Measurements from ENCODE around the gene DCUN1D3. TPM values are rescaled to one million over a fixed set of nuclear protein-coding genes. Genes with fewer than 3 reads are reported as not detected.
"Not testable (repeated sequence)": the region's sequence is repeated elsewhere in the genome, so short reads cannot be mapped to it uniquely, and the experiment has no call there.

DCUN1D3 gene
- total RNA-seq, 2 experiments from 2014 or later, result 4.2 to 5.1 TPM

GRCh38 chr16:20938426-20938825 lies 38.3 kb upstream of the DCUN1D3 start:
- intact Hi-C loops (cut with DNase I, micrococcal nuclease), result loop anchor here (1.0 to 2.0 kb wide), 4 partner anchors 28 to 64 kb away; partner anchors contain the start of genes DCUN1D3 (in 1 of the 2) and LYRM1 (in 1 of the 2)
- ATAC-seq, result peak; percentile 89
- DNase-seq, result peak; percentile 48
- POLR2A ChIA-PET, result interaction anchor here (0.6 to 1.3 kb wide), 4 partner anchors 17 to 64 kb away, joined by 3 to 8 read pairs (median 6); partner anchors contain the start of genes DCUN1D3 and LYRM1
- H3K27ac Mint-ChIP-seq, result peak overlapping the region; percentile 72
- H3K36me3 Mint-ChIP-seq (ENCODE audit: low read depth), result no peaks in the 10 kb centered on the region
- no peak overlapping the region for H3K4me3 Mint-ChIP-seq
- peaks cover 1% of the 10 kb centered on the region for H3K27me3 Mint-ChIP-seq
- CTCF ChIA-PET, result interaction anchor here (0.6 to 1.9 kb wide), 4 partner anchors 18 to 1725 kb away, joined by 3 to 5 read pairs (median 3); no protein-coding TSS in a partner anchor
- no peaks in the 10 kb centered on the region for H3K9me3 Mint-ChIP-seq (ENCODE audit: low read depth)
- H3K4me1 Mint-ChIP-seq, result peaks cover 36% of the 10 kb centered on the region

- no peak overlapping the region for H3K27ac Mint-ChIP-seq
- peaks cover 33% of the 10 kb centered on the region for H3K4me1 Mint-ChIP-seq
- H3K27me3 Mint-ChIP-seq, result peaks cover 1% of the 10 kb centered on the region
- H3K4me3 Mint-ChIP-seq, result no peak overlapping the region
- POLR2A ChIA-PET, result interaction anchor here (0.8 to 1.3 kb wide), 2 partner anchors 37 to 63 kb away, joined by 3 to 4 read pairs; partner anchors contain the start of genes DCUN1D3 and LYRM1
- no peak for DNase-seq
- intact Hi-C loops (cut with DNase I, micrococcal nuclease), result loop anchor here (1.0 to 2.0 kb wide), 4 partner anchors 27 to 63 kb away; partner anchors contain the start of genes DCUN1D3 (in 1 of the 2) and LYRM1 (in 1 of the 2)
- H3K36me3 Mint-ChIP-seq (ENCODE audit: low read depth), result no peaks in the 10 kb centered on the region
- CTCF ChIA-PET, result interaction anchor here (0.6 to 1.9 kb wide), 3 partner anchors 64 to 1374 kb away, joined by 3 to 5 read pairs (median 4); no protein-coding TSS in a partner anchor
- ATAC-seq, result no peak
- no peaks in the 10 kb centered on the region for H3K9me3 Mint-ChIP-seq (ENCODE audit: low read depth)
These were observed 37.6 kb upstream of the DCUN1D3 start for GRCh38 chr16:20937736-20938135.

GRCh38 chr16:20933589-20933988 lies 33.4 kb upstream of the DCUN1D3 start:
- ATAC-seq (no peak), DNase-seq (no peak)
- no peaks in the 10 kb centered on the region for H3K9me3 Mint-ChIP-seq (ENCODE audit: low read depth)
- intact Hi-C loops (cut with DNase I, micrococcal nuclease), result no loop called here
- ChIA-PET POLR2A (no interaction called here), CTCF (interaction anchor here (0.6 to 1.1 kb wide), 2 partner anchors 14 to 17 kb away, joined by 3 read pairs; no protein-coding TSS in a partner anchor)
- H3K27me3 Mint-ChIP-seq, result peaks cover 1% of the 10 kb centered on the region
- no peaks in the 10 kb centered on the region for H3K36me3 Mint-ChIP-seq (ENCODE audit: low read depth)
- no peak overlapping the region for H3K27ac Mint-ChIP-seq
- H3K4me1 Mint-ChIP-seq, result peaks cover 10% of the 10 kb centered on the region
- no peak overlapping the region for H3K4me3 Mint-ChIP-seq

- Mint-ChIP-seq H3K27ac (no peak overlapping the region), H3K4me3 (no peak overlapping the region), H3K4me1 (no peaks in the 10 kb centered on the region), H3K9me3 (ENCODE audit: low read depth) (no peaks in the 10 kb centered on the region), H3K27me3 (no peaks in the 10 kb centered on the region), H3K36me3 (ENCODE audit: low read depth) (no peaks in the 10 kb centered on the region)
- ATAC-seq (no peak), DNase-seq (no peak)
- CTCF ChIA-PET, result interaction anchor here (2.5 kb wide), 1 partner anchor 81 kb away, joined by 7 read pairs; no protein-coding TSS in a partner anchor
- POLR2A ChIA-PET, result no interaction called here
- intact Hi-C loops (cut with DNase I, micrococcal nuclease), result no loop called here
These were observed 31.0 kb upstream of the DCUN1D3 start for GRCh38 chr16:20931066-20931600.

GRCh38 chr16:20930365-20930690 lies 30.2 kb upstream of the DCUN1D3 start:
- Mint-ChIP-seq H3K27ac (no peak overlapping the region), H3K9me3 (ENCODE audit: low read depth) (no peaks in the 10 kb centered on the region), H3K36me3 (ENCODE audit: low read depth) (peaks cover 4% of the 10 kb centered on the region), H3K4me1 (no peaks in the 10 kb centered on the region), H3K27me3 (no peaks in the 10 kb centered on the region), H3K4me3 (no peak overlapping the region)
- DNase-seq (no peak), ATAC-seq (no peak)
- ChIA-PET POLR2A (no interaction called here), CTCF (no interaction called here)
- intact Hi-C loops (cut with DNase I, micrococcal nuclease), result no loop called here

GRCh38 chr16:20929676-20930364 lies 29.7 kb upstream of the DCUN1D3 start:
- H3K27me3 Mint-ChIP-seq; H3K9me3 Mint-ChIP-seq (ENCODE audit: low read depth); H3K27ac Mint-ChIP-seq; H3K36me3 Mint-ChIP-seq (ENCODE audit: low read depth); CTCF ChIA-PET; intact Hi-C loops (cut with DNase I, micrococcal nuclease); ATAC-seq; POLR2A ChIA-PET; H3K4me3 Mint-ChIP-seq; H3K4me1 Mint-ChIP-seq; DNase-seq: not testable (repeated sequence)

GRCh38 chr16:20928774-20929411 lies 28.7 kb upstream of the DCUN1D3 start:
- intact Hi-C loops (cut with DNase I, micrococcal nuclease), result no loop called here
- ChIA-PET POLR2A (no interaction called here), CTCF (no interaction called here)
- Mint-ChIP-seq H3K4me3 (no peak overlapping the region), H3K27me3 (no peaks in the 10 kb centered on the region), H3K27ac (no peak overlapping the region), H3K4me1 (no peaks in the 10 kb centered on the region), H3K9me3 (ENCODE audit: low read depth) (no peaks in the 10 kb centered on the region), H3K36me3 (ENCODE audit: low read depth) (peaks cover 6% of the 10 kb centered on the region)
- no peak for DNase-seq
- ATAC-seq, result no peak

GRCh38 chr16:20925751-20926150 lies 25.6 kb upstream of the DCUN1D3 start:
- Mint-ChIP-seq H3K9me3 (ENCODE audit: low read depth) (no peaks in the 10 kb centered on the region), H3K36me3 (ENCODE audit: low read depth) (peaks cover 11% of the 10 kb centered on the region), H3K27ac (no peak overlapping the region), H3K4me3 (no peak overlapping the region), H3K27me3 (no peaks in the 10 kb centered on the region), H3K4me1 (no peaks in the 10 kb centered on the region)
- intact Hi-C loops (cut with DNase I, micrococcal nuclease), result no loop called here
- no peak for ATAC-seq
- POLR2A ChIA-PET, result no interaction called here
- CTCF ChIA-PET, result interaction anchor here (0.6 kb wide), 1 partner anchor 1429 kb away, joined by 3 read pairs; no protein-coding TSS in a partner anchor
- no peak for DNase-seq

GRCh38 chr16:20923876-20924275 lies 23.7 kb upstream of the DCUN1D3 start:
- ChIA-PET POLR2A (no interaction called here), CTCF (interaction anchor here (0.8 to 0.9 kb wide), 2 partner anchors 159 to 400 kb away, joined by 3 to 5 read pairs; no protein-coding TSS in a partner anchor)
- ATAC-seq (no peak), DNase-seq (no peak)
- Mint-ChIP-seq H3K27ac (no peak overlapping the region), H3K36me3 (ENCODE audit: low read depth) (peaks cover 11% of the 10 kb centered on the region), H3K9me3 (ENCODE audit: low read depth) (no peaks in the 10 kb centered on the region), H3K4me3 (no peak overlapping the region), H3K4me1 (peaks cover 7% of the 10 kb centered on the region), H3K27me3 (no peaks in the 10 kb centered on the region)
- intact Hi-C loops (cut with DNase I, micrococcal nuclease), result no loop called here

- H3K36me3 Mint-ChIP-seq (ENCODE audit: low read depth), result peaks cover 23% of the 10 kb centered on the region
- H3K4me1 Mint-ChIP-seq, result peaks cover 11% of the 10 kb centered on the region
- DNase-seq (no peak), ATAC-seq (no peak)
- no peaks in the 10 kb centered on the region for H3K9me3 Mint-ChIP-seq (ENCODE audit: low read depth)
- no peaks in the 10 kb centered on the region for H3K27me3 Mint-ChIP-seq
- H3K27ac Mint-ChIP-seq, result no peak overlapping the region
- POLR2A ChIA-PET, result no interaction called here
- H3K4me3 Mint-ChIP-seq, result no peak overlapping the region
- intact Hi-C loops (cut with DNase I, micrococcal nuclease), result no loop called here
- CTCF ChIA-PET, result interaction anchor here (1.0 to 1.4 kb wide), 4 partner anchors 14 to 70 kb away, joined by 3 to 5 read pairs (median 3); no protein-coding TSS in a partner anchor
These were observed 20.6 kb upstream of the DCUN1D3 start for GRCh38 chr16:20920799-20921198.

- ATAC-seq (peak; percentile 44), DNase-seq (peak; percentile 20)
- POLR2A ChIA-PET, result no interaction called here
- intact Hi-C loops (cut with DNase I, micrococcal nuclease), result no loop called here
- CTCF ChIA-PET, result interaction anchor here (0.7 to 1.4 kb wide), 4 partner anchors 13 to 70 kb away, joined by 3 to 5 read pairs (median 3); no protein-coding TSS in a partner anchor
- no peaks in the 10 kb centered on the region for H3K9me3 Mint-ChIP-seq (ENCODE audit: low read depth)
- peaks cover 26% of the 10 kb centered on the region for H3K36me3 Mint-ChIP-seq (ENCODE audit: low read depth)
- H3K27me3 Mint-ChIP-seq, result no peaks in the 10 kb centered on the region
- H3K27ac Mint-ChIP-seq, result no peak overlapping the region
- H3K4me3 Mint-ChIP-seq, result no peak overlapping the region
- H3K4me1 Mint-ChIP-seq, result peaks cover 11% of the 10 kb centered on the region
These were observed 19.9 kb upstream of the DCUN1D3 start for GRCh38 chr16:20920091-20920490.

Data from activated CD4-positive, alpha-beta T cell treated with anti-CD3 and anti-CD28 coated beads for 36 hours (primary cell).